OCI-LY7 (cell line): ENCODE results near the gene SUN5.

Experiments
- EZH2phosphoT487 ChIP-seq: fragments of 200-600 bp; sonication (generic); IDR thresholded peaks from 2 replicates; pipeline ENCODE4 v1.6.1; 2018; ENCODE audit warnings: low read depth, borderline replicate concordance, mild to moderate bottlenecking, mixed run types, antibody characterized with exemption, low read length, moderate library complexity, mixed read lengths
- TF ChIP-seq, protein P1 (sequence below): fragments of 200-600 bp; sonication (generic); conservative IDR thresholded peaks from 2 replicates; pipeline ENCODE4 v1.5.1; 2014; ENCODE audit warnings: mild to moderate bottlenecking, antibody characterized with exemption, low read length, moderate library complexity, mixed read lengths

DNA sequence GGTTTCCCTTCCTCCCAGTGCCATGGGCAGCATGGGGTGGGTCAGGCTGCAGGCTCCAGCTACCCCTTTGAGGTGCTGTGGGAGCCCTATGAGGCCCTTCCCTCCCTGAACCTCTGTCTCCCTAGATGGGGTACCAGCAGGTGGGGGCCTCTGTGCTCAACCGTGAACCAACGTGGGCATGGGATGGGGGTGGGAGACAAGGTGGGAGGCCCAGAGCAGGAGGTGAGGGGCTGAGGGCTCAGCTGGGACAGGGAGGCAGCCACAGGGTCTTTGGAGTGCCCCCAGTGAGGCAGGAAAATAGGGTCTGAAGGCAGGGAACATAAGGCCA lies 33.3 kb downstream of the SUN5 start:
- TF ChIP-seq, protein P1, sequence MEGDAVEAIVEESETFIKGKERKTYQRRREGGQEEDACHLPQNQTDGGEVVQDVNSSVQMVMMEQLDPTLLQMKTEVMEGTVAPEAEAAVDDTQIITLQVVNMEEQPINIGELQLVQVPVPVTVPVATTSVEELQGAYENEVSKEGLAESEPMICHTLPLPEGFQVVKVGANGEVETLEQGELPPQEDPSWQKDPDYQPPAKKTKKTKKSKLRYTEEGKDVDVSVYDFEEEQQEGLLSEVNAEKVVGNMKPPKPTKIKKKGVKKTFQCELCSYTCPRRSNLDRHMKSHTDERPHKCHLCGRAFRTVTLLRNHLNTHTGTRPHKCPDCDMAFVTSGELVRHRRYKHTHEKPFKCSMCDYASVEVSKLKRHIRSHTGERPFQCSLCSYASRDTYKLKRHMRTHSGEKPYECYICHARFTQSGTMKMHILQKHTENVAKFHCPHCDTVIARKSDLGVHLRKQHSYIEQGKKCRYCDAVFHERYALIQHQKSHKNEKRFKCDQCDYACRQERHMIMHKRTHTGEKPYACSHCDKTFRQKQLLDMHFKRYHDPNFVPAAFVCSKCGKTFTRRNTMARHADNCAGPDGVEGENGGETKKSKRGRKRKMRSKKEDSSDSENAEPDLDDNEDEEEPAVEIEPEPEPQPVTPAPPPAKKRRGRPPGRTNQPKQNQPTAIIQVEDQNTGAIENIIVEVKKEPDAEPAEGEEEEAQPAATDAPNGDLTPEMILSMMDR: no peak
- no peak for TF ChIP-seq EZH2phosphoT487
